Liver (tissue), 9 donors: ENCODE measurements around the gene TTC7B. TPM values are rescaled to one million over a fixed set of nuclear protein-coding genes. Genes with fewer than 3 reads are reported as not detected.

Experiments used
- DNase-seq: peaks from one replicate; pipeline ENCODE4 v3.0.0-alpha.2; 2017; ENCODE audit warnings: low spot score
- H3K27ac ChIP-seq, 2 donors: one replicate each; pipeline ENCODE4 v1.7.0; 2013; ENCODE audit warnings: inconsistent platforms in 2 of 2, low read length in 2 of 2, control low read depth in 1 of 2, low read depth in 1 of 2, mild to moderate bottlenecking in 1 of 2
- H3K27me3 ChIP-seq, 4 donors: one replicate each; pipeline versions ENCODE4 v1.6.1 to v1.7.0; 2013; ENCODE audit warnings: low read length in 3 of 4, inconsistent platforms in 1 of 4, mild to moderate bottlenecking in 1 of 4, moderate library complexity in 1 of 4; ENCODE audit not compliant: control insufficient read depth in 4 of 4, insufficient read depth in 4 of 4
- H3K36me3 ChIP-seq, 4 donors: one replicate each; pipeline versions ENCODE4 v1.6.1 to v1.7.0; 2013; ENCODE audit warnings: low read length in 3 of 4, mild to moderate bottlenecking in 3 of 4, low read depth in 1 of 4, moderate library complexity in 1 of 4; ENCODE audit not compliant: control insufficient read depth in 4 of 4, insufficient read depth in 3 of 4
- H3K4me1 ChIP-seq, 4 donors: one replicate each; pipeline versions ENCODE4 v1.6.1 to v1.7.0; 2013; ENCODE audit warnings: low read length in 3 of 4, mild to moderate bottlenecking in 3 of 4, moderate library complexity in 1 of 4; ENCODE audit not compliant: control insufficient read depth in 4 of 4, insufficient read depth in 4 of 4
- H3K4me3 ChIP-seq, 3 donors: one replicate each; pipeline versions ENCODE4 v1.6.1 to v1.7.0; 2013; ENCODE audit warnings: low read length in 3 of 3, control low read depth in 1 of 3, low read depth in 1 of 3, mild to moderate bottlenecking in 1 of 3
- H3K9ac ChIP-seq, 2 donors: one replicate each; pipeline ENCODE4 v1.7.0; 2013; ENCODE audit warnings: low read length in 2 of 2, mild to moderate bottlenecking in 2 of 2, moderate library complexity in 2 of 2, control low read depth in 1 of 2, low read depth in 1 of 2
- H3K9me3 ChIP-seq, 4 donors: one replicate each; pipeline versions ENCODE4 v1.6.1 to v1.7.0; 2013; ENCODE audit warnings: low read length in 3 of 4; ENCODE audit not compliant: control insufficient read depth in 4 of 4
- ATF3 ChIP-seq: IDR thresholded peaks from 2 replicates; pipeline ENCODE4 v1.6.1; 2016; ENCODE audit warnings: antibody characterized with exemption
- CTCF ChIP-seq: fragments of 150-350 bp; IDR thresholded peaks from 2 replicates; pipeline ENCODE4 v1.5.1; 2017; ENCODE audit warnings: improper control_type of control experiment, low read depth, low read length; ENCODE audit not compliant: missing input control
- EGR1 ChIP-seq, 2 donors: IDR thresholded peaks; 2 replicates each; pipeline ENCODE4 v1.6.1; 2016 to 2018; ENCODE audit warnings: antibody characterized with exemption in 2 of 2, low read depth in 2 of 2
- FOXA2 ChIP-seq: IDR thresholded peaks from 2 replicates; pipeline ENCODE4 v1.6.1; 2016; ENCODE audit warnings: antibody characterized with exemption
- HNF4A ChIP-seq, 2 donors: conservative IDR thresholded peaks; 2 replicates each; pipeline ENCODE4 v1.6.1; 2016; ENCODE audit warnings: antibody characterized with exemption in 2 of 2, mild to moderate bottlenecking in 2 of 2
- HNF4G ChIP-seq: IDR thresholded peaks from 2 replicates; pipeline ENCODE4 v1.6.1; 2016; ENCODE audit warnings: antibody characterized with exemption
- MAX ChIP-seq: IDR thresholded peaks from 2 replicates; pipeline ENCODE4 v1.6.1; 2016; ENCODE audit warnings: antibody characterized with exemption
- NR2F2 ChIP-seq: IDR thresholded peaks from 2 replicates; pipeline ENCODE4 v1.6.1; 2016; ENCODE audit warnings: antibody characterized with exemption
- RAD21 ChIP-seq, 2 donors: IDR thresholded peaks; 2 replicates each; pipeline ENCODE4 v1.6.1; 2016; ENCODE audit warnings: antibody characterized with exemption in 2 of 2, mild to moderate bottlenecking in 2 of 2
- RXRA ChIP-seq, 2 donors: IDR thresholded peaks; 2 replicates each; pipeline ENCODE4 v1.6.1; 2017 to 2018; ENCODE audit warnings: antibody characterized with exemption in 2 of 2, mild to moderate bottlenecking in 1 of 2
- SP1 ChIP-seq: IDR thresholded peaks from 2 replicates; pipeline ENCODE4 v1.6.1; 2018; ENCODE audit warnings: antibody characterized with exemption, mild to moderate bottlenecking
- YY1 ChIP-seq: IDR thresholded peaks from 2 replicates; pipeline ENCODE4 v1.6.1; 2016; ENCODE audit warnings: antibody characterized with exemption, mild to moderate bottlenecking
- ZBTB33 ChIP-seq: IDR thresholded peaks from 2 replicates; pipeline ENCODE4 v1.6.1; 2016; ENCODE audit warnings: antibody characterized with exemption
- WGBS: extraction: QIAGEN DNeasy Blood & Tissue Kit; methylation state at CpG from one replicate; pipeline ENCODE4 v1.1.7; 2013; 5-methylcytosine and 5-hydroxymethylcytosine counted together
- polyA plus RNA-seq, 2 donors: library from polyadenylated mRNA; stranded (reverse) in 1 of 2; unstranded in 1 of 2; fragments of 200-250 nt in 1 of 2; fragments of >200 nt in 1 of 2; fragmentation: Nextera tagmentation in 1 of 2; extraction: Ambion mirVana in 1 of 2; gene quantifications; one replicate each; pipeline versions ENCODE4 v1.2.1 to v1.2.3, GENCODE V29; 2013 to 2015
- total RNA-seq, 2 donors: library from RNA; depleted of rRNA; stranded (reverse); fragments of >200 nt; gene quantifications; one replicate each; pipeline ENCODE4 v1.2.3, GENCODE V29; 2014
- donor health status: healthy.
- donor health status: healthy.
- donor health status: healthy.
- donor health status: healthy.
- donor health status: healthy.

The TTC7B gene
- total and polyA plus RNA-seq, 4 donors = 9.1 to 31.0 (median 12.5) TPM

- 88% methylated on average over 4 of the region's 4 CpGs for WGBS
- Histone ChIP-seq H3K9ac (no peak overlapping the region), H3K4me1 (peaks cover 0 to 12% (median 6%) of the 10 kb centered on the region in 4 donors), H3K27ac (no peak overlapping the region), H3K36me3 (no peaks in the 10 kb centered on the region), H3K9me3 (no peaks in the 10 kb centered on the region), H3K4me3 (no peak overlapping the region), H3K27me3 (no peaks in the 10 kb centered on the region)
- TF ChIP-seq CTCF = peak; percentile 55
- peak; percentile 42 to 69 for TF ChIP-seq RAD21 (IDR thresholded peaks at IDR 0.05)
- TF ChIP-seq EGR1 (IDR thresholded peaks at IDR 0.05; ENCODE audit: low read depth in 2 of 2) = no peak
- no peak for TF ChIP-seq RXRA (IDR thresholded peaks at IDR 0.05)
- TF ChIP-seq NR2F2 = no peak
- no peak for DNase-seq
Measured at GRCh38 chr14:90760591-90761316, 55.5 kb downstream of the TTC7B start.

- Histone ChIP-seq H3K9me3 (no peaks in the 10 kb centered on the region), H3K27ac (no peak overlapping the region), H3K4me1 (peaks cover 0 to 12% (median 6%) of the 10 kb centered on the region in 4 donors), H3K36me3 (no peaks in the 10 kb centered on the region), H3K4me3 (no peak overlapping the region), H3K9ac (no peak overlapping the region), H3K27me3 (no peaks in the 10 kb centered on the region)
- DNase-seq = no peak
- TF ChIP-seq HNF4A (conservative IDR thresholded peaks at IDR 0.05) = no peak
- no peak for TF ChIP-seq FOXA2
- TF ChIP-seq HNF4G = no peak
- no peak for TF ChIP-seq RXRA (IDR thresholded peaks at IDR 0.05)
- no peak for TF ChIP-seq SP1
- 91% methylated on average over 4 of the region's 4 CpGs for WGBS
Measured at GRCh38 chr14:90760078-90760444, 56.2 kb downstream of the TTC7B start.

- WGBS = 87% methylated on average over 7 of the region's 7 CpGs
- Histone ChIP-seq H3K4me1 (peaks cover 0 to 12% (median 6%) of the 10 kb centered on the region in 4 donors), H3K27me3 (no peaks in the 10 kb centered on the region), H3K27ac (peak overlapping the region in 1 of 2 donors; percentile 2), H3K9ac (no peak overlapping the region), H3K36me3 (peaks cover 0 to under 1% (median 0%) of the 10 kb centered on the region in 4 donors), H3K4me3 (no peak overlapping the region), H3K9me3 (no peaks in the 10 kb centered on the region)
- TF ChIP-seq NR2F2 (no peak), ZBTB33 (no peak), HNF4A (conservative IDR thresholded peaks at IDR 0.05) (no peak), ATF3 (no peak), SP1 (no peak), YY1 (no peak), MAX (no peak)
- DNase-seq = no peak
Measured at GRCh38 chr14:90759370-90760077, 56.7 kb downstream of the TTC7B start.
